SK-N-MC (cell line): ENCODE data around the gene DENND1B.

Experiments used
- EZH2 ChIP-seq: fragments of 200-600 bp; sonication (generic); IDR thresholded peaks from one replicate; pipeline ENCODE4 v1.6.1; 2017; ENCODE audit warnings: antibody characterized with exemption
- FOXP2 ChIP-seq: optimal IDR thresholded peaks from 2 replicates; pipeline ENCODE3; 2011; ENCODE audit warnings: mild to moderate bottlenecking, moderate library complexity; ENCODE audit not compliant: insufficient read depth; ENCODE audit errors: extremely low read length, control extremely low read depth
- POLR2AphosphoS5 ChIP-seq: IDR thresholded peaks from 2 replicates; pipeline ENCODE4 v1.6.1; 2012; ENCODE audit warnings: mild to moderate bottlenecking, low read depth, low read length, borderline replicate concordance

- TF ChIP-seq EZH2 = no peak
- no peak for TF ChIP-seq POLR2AphosphoS5
- TF ChIP-seq FOXP2 = no peak
These were observed 102.0 kb downstream of the DENND1B start for GRCh38 chr1:197673292-197673691.
